Smooth muscle cell of the brain vasculature (primary cell): ENCODE data around the gene KLF11.
"Not testable (repeated sequence)": the region's sequence is repeated elsewhere in the genome, so short reads cannot be mapped to it uniquely, and the experiment has no call there.

Experiments
- DNase-seq: peaks from one replicate; pipeline ENCODE4 v3.0.0-alpha.2; 2012; ENCODE audit warnings: low read depth, low spot score

The KLF11 gene

GRCh38 chr2:10009271-10009810, 34.0 kb upstream of the KLF11 start:
- DNase-seq = no peak

- no peak for DNase-seq
Observed at GRCh38 chr2:10009811-10010781, 33.3 kb upstream of the KLF11 start.

- DNase-seq = not testable (repeated sequence)
Observed at GRCh38 chr2:10010861-10011605, 32.3 kb upstream of the KLF11 start.

GRCh38 chr2:10011606-10012325, 31.6 kb upstream of the KLF11 start:
- DNase-seq = not testable (repeated sequence)

GRCh38 chr2:10012366-10012962, 30.9 kb upstream of the KLF11 start:
- DNase-seq = not testable (repeated sequence)

GRCh38 chr2:10012963-10013461, 30.3 kb upstream of the KLF11 start:
- DNase-seq = no peak

DNA sequence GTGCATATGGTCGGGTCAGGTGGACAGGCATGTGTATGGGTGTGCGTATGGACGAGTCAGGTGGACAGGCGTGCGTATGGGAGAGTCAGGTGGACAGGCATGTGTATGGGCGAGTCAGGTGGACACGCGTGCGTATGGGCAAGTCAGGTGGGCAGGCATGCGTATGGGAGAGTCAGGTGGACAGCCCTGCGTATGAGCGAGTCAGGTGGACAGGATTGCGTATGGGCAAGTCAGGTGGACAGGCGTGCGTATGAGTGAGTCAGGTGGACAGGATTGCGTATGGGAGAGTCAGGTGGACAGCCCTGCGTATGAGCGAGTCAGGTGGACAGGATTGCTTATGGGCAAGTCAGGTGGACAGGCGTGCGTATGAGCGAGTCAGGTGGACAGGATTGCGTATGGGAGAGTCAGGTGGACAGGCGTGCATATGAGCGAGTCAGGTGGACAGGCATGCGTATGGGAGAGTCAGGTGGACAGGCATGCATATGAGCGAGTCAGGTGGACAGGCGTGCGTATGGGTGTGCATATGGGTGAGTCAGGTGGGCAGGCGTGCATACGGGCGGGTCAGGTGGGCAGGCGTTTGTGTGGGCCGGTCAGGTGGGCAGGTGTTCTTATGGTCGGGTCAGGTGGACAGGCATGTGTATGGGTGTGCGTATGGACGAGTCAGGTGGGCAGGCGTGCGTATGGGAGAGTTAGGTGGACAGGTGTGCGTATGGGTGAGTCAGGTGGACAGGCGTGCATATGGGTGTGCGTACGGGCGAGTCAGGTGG, 29.5 kb upstream of the KLF11 start:
- DNase-seq = not testable (repeated sequence)

DNA sequence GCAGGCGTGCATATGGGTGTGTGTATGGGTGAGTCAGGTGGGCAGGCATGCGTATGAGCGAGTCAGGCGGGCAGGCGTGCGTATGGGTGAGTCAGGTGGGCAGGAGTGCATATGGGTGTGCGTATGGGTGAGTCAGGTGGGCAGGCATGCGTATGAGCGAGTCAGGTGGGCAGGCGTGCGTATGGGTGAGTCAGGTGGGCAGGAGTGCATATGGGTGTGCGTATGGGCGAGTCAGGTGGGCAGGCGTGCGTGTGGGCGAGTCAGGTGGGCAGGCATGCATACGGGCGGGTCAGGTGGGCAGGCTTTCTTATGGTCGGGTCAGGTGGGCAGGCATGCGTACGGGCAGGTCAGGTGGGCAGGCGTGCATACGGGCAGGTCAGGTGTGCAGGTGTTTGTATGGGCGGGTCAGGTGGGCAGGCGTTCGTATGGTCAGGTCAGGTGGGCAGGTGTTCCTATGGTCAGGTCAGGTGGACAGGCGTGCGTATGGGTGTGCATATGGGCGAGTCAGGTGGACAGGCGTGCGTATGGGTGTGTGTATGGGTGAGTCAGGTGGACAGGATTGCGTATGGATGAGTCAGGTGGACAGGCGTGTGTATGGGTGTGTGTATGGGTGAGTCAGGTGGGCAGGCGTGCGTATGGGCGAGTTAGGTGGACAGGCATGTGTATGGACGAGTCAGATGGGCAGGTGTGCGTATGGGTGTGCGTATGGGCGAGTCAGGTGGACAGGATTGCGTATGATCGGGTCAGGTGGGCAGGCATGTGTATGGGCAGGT, 28.7 kb upstream of the KLF11 start:
- no peak for DNase-seq

GRCh38 chr2:10015376-10015989, 27.9 kb upstream of the KLF11 start:
- not testable (repeated sequence) for DNase-seq

GRCh38 chr2:10016001-10016801, 27.1 kb upstream of the KLF11 start:
- no peak for DNase-seq

DNA sequence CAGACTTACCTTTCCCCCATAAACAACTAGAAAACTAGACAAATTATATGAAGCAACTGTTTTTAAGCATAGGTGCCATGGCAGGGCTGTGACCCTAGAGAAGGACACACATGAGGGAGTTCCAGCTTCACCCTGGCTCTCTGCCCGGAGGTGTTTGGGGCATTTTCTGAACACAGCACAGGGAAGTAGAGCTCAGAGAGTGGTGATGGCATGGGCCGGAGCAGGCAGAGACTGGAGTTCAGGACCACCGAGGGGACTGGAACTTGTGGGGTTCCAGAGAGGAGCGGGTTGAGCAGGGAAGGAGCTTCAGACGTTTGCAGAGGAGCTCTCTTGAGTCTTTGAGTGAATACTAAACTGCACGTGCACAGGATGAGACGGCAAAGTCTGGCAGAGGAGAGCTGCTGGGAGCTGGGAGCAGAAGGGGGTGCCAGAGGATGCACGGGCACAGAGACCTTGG, 26.5 kb upstream of the KLF11 start:
- no peak for DNase-seq

DNA sequence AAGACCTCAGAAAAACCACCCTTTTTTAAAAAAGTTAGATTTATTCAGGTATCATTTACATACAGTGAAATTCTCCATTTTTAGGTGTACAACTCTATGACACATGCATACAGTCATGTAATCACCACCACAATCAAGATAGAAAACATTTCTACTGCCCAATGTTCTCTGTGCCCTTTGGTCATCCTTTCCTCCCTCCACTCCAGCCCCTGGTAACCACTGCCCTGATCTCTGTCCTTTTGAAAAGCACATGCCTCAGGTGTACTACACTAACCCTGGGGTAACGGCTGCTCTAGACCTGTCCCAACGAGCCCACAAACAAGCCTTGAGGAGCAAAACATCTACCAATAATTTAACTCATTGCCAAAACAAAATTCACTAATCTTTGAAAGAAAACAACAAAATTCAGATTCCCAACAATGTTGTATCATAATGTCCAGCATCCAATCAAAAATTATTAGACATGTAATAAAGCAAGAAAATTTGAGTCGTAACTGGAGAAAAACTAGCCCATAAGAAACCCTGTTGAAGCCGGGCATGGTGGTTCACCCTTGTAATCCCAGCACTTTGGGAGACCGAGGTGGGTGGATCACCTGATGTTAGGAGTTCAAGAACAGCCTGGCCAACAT, 25.9 kb upstream of the KLF11 start:
- DNase-seq = no peak

- no peak for DNase-seq
Observed at GRCh38 chr2:10019174-10019573, 24.2 kb upstream of the KLF11 start.

DNA sequence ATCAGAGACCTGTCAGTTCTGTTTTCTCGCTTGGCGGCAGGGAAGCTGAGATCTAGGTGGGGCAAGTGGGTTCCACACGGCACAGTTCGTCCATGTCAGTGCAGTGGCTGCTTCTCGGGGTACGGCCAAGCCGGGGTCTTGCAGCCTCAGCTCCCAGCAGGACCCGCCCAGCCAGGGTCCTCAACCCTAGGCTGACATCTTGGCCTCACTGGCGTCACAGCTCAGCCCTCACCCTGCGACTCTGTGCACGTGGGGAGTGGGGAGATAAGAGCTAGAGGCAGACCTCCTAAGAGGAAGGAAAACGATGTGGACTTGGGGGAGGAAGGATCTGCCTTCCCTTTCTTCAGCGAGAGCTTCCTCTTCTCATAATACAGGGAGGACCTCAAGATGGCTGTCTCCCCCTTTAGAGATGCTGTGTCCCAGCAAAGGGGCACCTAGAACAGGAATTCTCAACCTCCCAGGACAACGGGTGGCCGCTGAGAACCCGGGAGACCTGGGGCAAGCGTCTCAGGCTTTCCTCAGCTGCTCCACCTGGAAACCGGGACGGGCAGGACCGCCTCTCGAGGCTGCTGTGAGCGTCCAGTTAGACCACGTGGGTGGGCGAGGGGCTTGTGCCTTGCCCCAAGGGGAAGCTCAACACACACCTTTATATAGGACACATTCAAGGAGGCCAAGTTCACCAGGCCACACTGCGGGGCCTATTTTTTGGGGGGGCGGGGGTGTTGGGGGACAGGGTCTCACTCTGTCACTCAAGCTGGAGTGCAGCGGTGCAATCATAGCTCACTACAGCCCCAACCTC, 23.5 kb upstream of the KLF11 start:
- no peak for DNase-seq

DNA sequence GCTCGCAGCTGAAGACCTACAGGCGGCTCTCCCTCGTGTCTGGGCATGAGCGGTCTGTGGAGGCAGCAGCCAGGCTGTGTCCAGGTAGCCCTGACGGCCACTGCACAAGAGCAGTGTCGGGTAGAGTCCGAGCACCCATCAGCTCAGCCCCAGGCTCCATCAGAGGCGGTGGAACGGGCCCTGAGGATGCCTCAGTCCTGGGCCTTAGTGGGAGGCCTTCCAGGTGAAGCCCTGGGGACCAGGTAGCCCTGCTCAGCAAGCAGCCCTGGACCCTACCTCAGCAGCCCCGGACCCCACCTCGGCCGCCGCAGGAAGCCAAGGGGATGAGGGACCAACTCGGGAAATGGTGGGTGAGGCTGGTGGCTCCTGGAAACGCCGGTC, 21.3 kb upstream of the KLF11 start:
- no peak for DNase-seq

GRCh38 chr2:10022445-10022844, 20.9 kb upstream of the KLF11 start:
- DNase-seq = no peak
